Calu3 (cell line): ENCODE results near the gene FIG4. TPM values are rescaled to one million over a fixed set of nuclear protein-coding genes. Genes with fewer than 3 reads are reported as not detected.

Experiments used
- BruUV-seq: library from RNA; stranded (reverse); fragments of 400-500 nt; replicated peaks from 2 replicates; lab custom pipeline; 2021; lab: Mats Ljungman, UMichigan
- CTCF ChIA-PET: fragments of 300-600 bp; sonication (Branson Sonifier 250); formaldehyde crosslinking; loops from one replicate; lab custom pipeline; 2022; ENCODE audit warnings: antibody characterized with exemption; lab: Charles Lee
- DNase-seq: peaks from one replicate; pipeline ENCODE4 v3.0.0; 2022
- H3K27ac Mint-ChIP-seq: one replicate; pipeline ENCODE4 v1.8.0; 2022; ENCODE audit warnings: mixed read lengths; ENCODE audit not compliant: unreplicated experiment
- H3K27me3 Mint-ChIP-seq: one replicate; pipeline ENCODE4 v1.8.0; 2022; ENCODE audit warnings: mixed read lengths; ENCODE audit not compliant: unreplicated experiment
- H3K36me3 Mint-ChIP-seq: one replicate; pipeline ENCODE4 v1.8.0; 2022; ENCODE audit warnings: mild to moderate bottlenecking, moderate library complexity, mixed read lengths; ENCODE audit not compliant: insufficient read depth, unreplicated experiment
- H3K4me1 Mint-ChIP-seq: one replicate; pipeline ENCODE4 v1.8.0; 2022; ENCODE audit warnings: mild to moderate bottlenecking, low read depth, mixed read lengths; ENCODE audit not compliant: unreplicated experiment
- H3K4me3 Mint-ChIP-seq: one replicate; pipeline ENCODE4 v1.8.0; 2022; ENCODE audit warnings: mild to moderate bottlenecking, low read depth, moderate library complexity, mixed read lengths; ENCODE audit not compliant: unreplicated experiment
- H3K9me3 Mint-ChIP-seq: one replicate; pipeline ENCODE4 v1.8.0; 2022; ENCODE audit warnings: low read depth, mixed read lengths; ENCODE audit not compliant: unreplicated experiment
- CTCF ChIP-seq: fragments of 200-600 bp; IDR thresholded peaks from one replicate; pipeline ENCODE4 v1.8.0; 2022; ENCODE audit warnings: antibody characterized with exemption; ENCODE audit not compliant: unreplicated experiment
- intact Hi-C: fragments of 100-400 bp; cut with micrococcal nuclease; formaldehyde crosslinking; loops from one replicate; pipeline ENCODE4 v1.10.0; 2022; ENCODE audit not compliant: unreplicated experiment
- total RNA-seq: library from RNA; stranded (reverse); gene quantifications from 2 replicates; pipeline ENCODE4 v1.2.3, GENCODE V29; 2022

Gene FIG4
- total RNA-seq, 1 experiment from 2014 or later, result 14.7 TPM

GRCh38 chr6:109804020-109804419 is 112.9 kb downstream of the FIG4 start:
- Mint-ChIP-seq H3K27ac (no peak overlapping the region), H3K36me3 (no peaks in the 10 kb centered on the region), H3K9me3 (no peaks in the 10 kb centered on the region), H3K4me1 (peaks cover 10% of the 10 kb centered on the region), H3K27me3 (no peaks in the 10 kb centered on the region), H3K4me3 (no peak overlapping the region)
- no TSS peak for BruUV-seq
- no peak for TF ChIP-seq CTCF
- CTCF ChIA-PET, result no interaction called here
- no peak for DNase-seq
- intact Hi-C loops, result no loop called here

- Mint-ChIP-seq H3K4me3 (no peak overlapping the region), H3K27me3 (no peaks in the 10 kb centered on the region), H3K4me1 (no peaks in the 10 kb centered on the region), H3K27ac (no peak overlapping the region), H3K36me3 (no peaks in the 10 kb centered on the region), H3K9me3 (no peaks in the 10 kb centered on the region)
- intact Hi-C loops, result no loop called here
- no TSS peak for BruUV-seq
- no peak for DNase-seq
- CTCF ChIA-PET, result no interaction called here
- TF ChIP-seq CTCF, result no peak
Measured at GRCh38 chr6:109807881-109808280, 116.8 kb downstream of the FIG4 start.

- H3K27ac Mint-ChIP-seq, result no peak overlapping the region
- intact Hi-C loops, result no loop called here
- TF ChIP-seq CTCF, result no peak
- H3K27me3 Mint-ChIP-seq, result no peaks in the 10 kb centered on the region
- H3K9me3 Mint-ChIP-seq, result no peaks in the 10 kb centered on the region
- no peaks in the 10 kb centered on the region for H3K4me1 Mint-ChIP-seq
- CTCF ChIA-PET, result interaction anchor here (0.7 kb wide), 1 partner anchor 15 kb away, joined by 10 read pairs; no protein-coding TSS in a partner anchor
- H3K36me3 Mint-ChIP-seq, result no peaks in the 10 kb centered on the region
- BruUV-seq, result no TSS peak
- DNase-seq, result no peak
- H3K4me3 Mint-ChIP-seq, result no peak overlapping the region
Measured at GRCh38 chr6:109808837-109809236, 117.7 kb downstream of the FIG4 start.

GRCh38 chr6:109815054-109815453 is 124.0 kb downstream of the FIG4 start:
- H3K9me3 Mint-ChIP-seq, result no peaks in the 10 kb centered on the region
- H3K27ac Mint-ChIP-seq, result no peak overlapping the region
- no peaks in the 10 kb centered on the region for H3K4me1 Mint-ChIP-seq
- no peaks in the 10 kb centered on the region for H3K36me3 Mint-ChIP-seq
- CTCF ChIA-PET, result no interaction called here
- no peak for TF ChIP-seq CTCF
- no peak overlapping the region for H3K4me3 Mint-ChIP-seq
- DNase-seq, result no peak
- intact Hi-C loops, result no loop called here
- BruUV-seq, result no TSS peak
- H3K27me3 Mint-ChIP-seq, result no peaks in the 10 kb centered on the region
